ENCODE results near the gene UBE2Q1.

- TF ChIP-seq, protein P1, sequence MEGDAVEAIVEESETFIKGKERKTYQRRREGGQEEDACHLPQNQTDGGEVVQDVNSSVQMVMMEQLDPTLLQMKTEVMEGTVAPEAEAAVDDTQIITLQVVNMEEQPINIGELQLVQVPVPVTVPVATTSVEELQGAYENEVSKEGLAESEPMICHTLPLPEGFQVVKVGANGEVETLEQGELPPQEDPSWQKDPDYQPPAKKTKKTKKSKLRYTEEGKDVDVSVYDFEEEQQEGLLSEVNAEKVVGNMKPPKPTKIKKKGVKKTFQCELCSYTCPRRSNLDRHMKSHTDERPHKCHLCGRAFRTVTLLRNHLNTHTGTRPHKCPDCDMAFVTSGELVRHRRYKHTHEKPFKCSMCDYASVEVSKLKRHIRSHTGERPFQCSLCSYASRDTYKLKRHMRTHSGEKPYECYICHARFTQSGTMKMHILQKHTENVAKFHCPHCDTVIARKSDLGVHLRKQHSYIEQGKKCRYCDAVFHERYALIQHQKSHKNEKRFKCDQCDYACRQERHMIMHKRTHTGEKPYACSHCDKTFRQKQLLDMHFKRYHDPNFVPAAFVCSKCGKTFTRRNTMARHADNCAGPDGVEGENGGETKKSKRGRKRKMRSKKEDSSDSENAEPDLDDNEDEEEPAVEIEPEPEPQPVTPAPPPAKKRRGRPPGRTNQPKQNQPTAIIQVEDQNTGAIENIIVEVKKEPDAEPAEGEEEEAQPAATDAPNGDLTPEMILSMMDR (IDR thresholded peaks at IDR 0.05): peak in 5 of 7 experiments; percentile 14 to 51 (median 32)
- TF ChIP-seq POLR2A (IDR thresholded peaks at IDR 0.05) (no peak), EP300 (IDR thresholded peaks at IDR 0.05) (no peak), POLR2AphosphoS5 (IDR thresholded peaks at IDR 0.05) (no peak)
Measured at GRCh38 chr1:154533952-154534844, 24.3 kb downstream of the UBE2Q1 start.
